ENCODE measurements around the gene CETN1.
A peak's percentile ranks its signal among the peaks of the same experiment; 100 is the strongest.

Gene CETN1

DNA sequence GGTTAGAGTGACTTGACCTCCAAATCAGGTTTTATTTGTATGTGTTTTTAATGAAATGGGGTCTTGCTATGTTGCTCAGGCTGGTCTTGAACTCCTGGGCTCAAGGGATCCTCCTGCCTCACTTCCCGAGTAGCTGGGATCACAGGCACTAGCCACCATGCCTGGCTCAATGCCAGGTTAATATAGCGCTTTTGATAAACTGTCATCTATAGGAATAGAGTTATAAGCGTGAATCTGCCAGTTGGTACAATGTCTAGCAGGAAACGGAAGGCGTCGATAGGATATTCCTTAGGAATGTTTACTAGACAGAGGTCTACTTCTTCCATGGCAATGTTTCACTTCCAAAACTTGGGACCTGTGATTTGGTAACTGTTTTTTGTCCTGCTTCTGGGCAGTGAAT, 42.1 kb downstream of the CETN1 start:
- no peak overlapping the region for H3K4me2 ChIP-seq
- H4K20me1 ChIP-seq (ENCODE audit: insufficient read depth): no peaks in the 10 kb centered on the region
- H3K27me3 ChIP-seq (ENCODE audit: insufficient read depth, low read depth): no peaks in the 10 kb centered on the region
- no peak overlapping the region for H3K4me3 ChIP-seq (IDR thresholded peaks at IDR 0.05; ENCODE audit: insufficient read depth, low read depth, low read length)
- H3K27ac ChIP-seq: no peak overlapping the region
- H3K36me3 ChIP-seq (ENCODE audit: insufficient read depth): no peaks in the 10 kb centered on the region
- no peak overlapping the region for H2AFZ ChIP-seq (ENCODE audit: low read depth)
- no peaks in the 10 kb centered on the region for H3K79me2 ChIP-seq (ENCODE audit: insufficient read depth, low read depth)
- TF ChIP-seq, protein P1, sequence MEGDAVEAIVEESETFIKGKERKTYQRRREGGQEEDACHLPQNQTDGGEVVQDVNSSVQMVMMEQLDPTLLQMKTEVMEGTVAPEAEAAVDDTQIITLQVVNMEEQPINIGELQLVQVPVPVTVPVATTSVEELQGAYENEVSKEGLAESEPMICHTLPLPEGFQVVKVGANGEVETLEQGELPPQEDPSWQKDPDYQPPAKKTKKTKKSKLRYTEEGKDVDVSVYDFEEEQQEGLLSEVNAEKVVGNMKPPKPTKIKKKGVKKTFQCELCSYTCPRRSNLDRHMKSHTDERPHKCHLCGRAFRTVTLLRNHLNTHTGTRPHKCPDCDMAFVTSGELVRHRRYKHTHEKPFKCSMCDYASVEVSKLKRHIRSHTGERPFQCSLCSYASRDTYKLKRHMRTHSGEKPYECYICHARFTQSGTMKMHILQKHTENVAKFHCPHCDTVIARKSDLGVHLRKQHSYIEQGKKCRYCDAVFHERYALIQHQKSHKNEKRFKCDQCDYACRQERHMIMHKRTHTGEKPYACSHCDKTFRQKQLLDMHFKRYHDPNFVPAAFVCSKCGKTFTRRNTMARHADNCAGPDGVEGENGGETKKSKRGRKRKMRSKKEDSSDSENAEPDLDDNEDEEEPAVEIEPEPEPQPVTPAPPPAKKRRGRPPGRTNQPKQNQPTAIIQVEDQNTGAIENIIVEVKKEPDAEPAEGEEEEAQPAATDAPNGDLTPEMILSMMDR (conservative IDR thresholded peaks at IDR 0.05; ENCODE audit: low read depth, low read length): no peak
- H3K9ac ChIP-seq: no peak overlapping the region
- H3K4me1 ChIP-seq (ENCODE audit: low read depth, poor library complexity, severe bottlenecking): peaks cover 6% of the 10 kb centered on the region

DNA sequence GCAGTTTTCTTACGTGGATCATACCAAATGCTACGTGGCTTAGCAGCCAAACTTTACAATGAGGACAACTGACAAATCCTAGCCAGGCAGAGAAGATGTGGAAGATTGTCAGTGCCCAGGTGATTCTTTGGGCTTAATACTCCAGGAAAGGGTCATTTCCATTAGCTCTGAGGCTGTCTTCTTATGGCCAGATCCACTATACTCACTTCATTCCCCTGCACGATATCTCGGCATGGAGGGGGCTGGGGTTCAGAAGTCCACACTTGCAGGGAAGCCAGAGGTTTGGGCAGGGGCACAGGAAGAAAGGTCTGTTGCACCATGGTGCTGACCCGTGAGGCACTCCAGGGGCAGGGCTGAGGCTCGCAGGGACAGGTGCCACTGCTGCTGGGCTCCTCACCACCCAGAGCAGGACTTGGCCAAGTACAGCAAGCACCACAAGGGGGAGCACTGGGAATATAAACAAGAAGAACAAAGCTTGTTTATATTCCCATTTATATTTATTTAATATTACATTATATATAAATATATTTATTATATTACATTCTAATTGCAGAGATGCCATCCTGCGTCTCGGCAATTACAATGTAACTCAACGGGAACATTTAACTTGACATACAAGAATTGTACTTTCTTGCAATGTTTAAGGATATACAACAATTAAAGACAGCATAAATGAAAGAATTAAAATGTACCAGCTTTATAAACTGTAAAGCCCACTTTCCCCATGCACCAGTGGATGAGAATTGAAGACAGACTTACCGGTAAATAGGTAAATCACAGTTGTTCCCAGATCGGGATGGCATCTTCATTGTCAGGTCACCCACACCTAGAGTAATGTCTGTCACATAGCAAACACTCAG, 43.8 kb downstream of the CETN1 start:
- no peaks in the 10 kb centered on the region for H3K27me3 ChIP-seq (ENCODE audit: insufficient read depth, low read depth)
- no peak overlapping the region for H3K4me3 ChIP-seq (IDR thresholded peaks at IDR 0.05; ENCODE audit: insufficient read depth, low read depth, low read length)
- H3K4me2 ChIP-seq: no peak overlapping the region
- H3K4me1 ChIP-seq (ENCODE audit: low read depth, poor library complexity, severe bottlenecking): peaks cover 6% of the 10 kb centered on the region
- H3K79me2 ChIP-seq (ENCODE audit: insufficient read depth, low read depth): no peaks in the 10 kb centered on the region
- no peak overlapping the region for H3K27ac ChIP-seq
- no peak overlapping the region for H3K9ac ChIP-seq
- TF ChIP-seq, protein P1 (conservative IDR thresholded peaks at IDR 0.05; ENCODE audit: low read depth, low read length): peak; percentile 60; the same call in 1 of the 2 replicates
- H3K36me3 ChIP-seq (ENCODE audit: insufficient read depth): no peaks in the 10 kb centered on the region
- no peaks in the 10 kb centered on the region for H4K20me1 ChIP-seq (ENCODE audit: insufficient read depth)
- H2AFZ ChIP-seq (ENCODE audit: low read depth): peak overlapping the region; percentile 33; the same call in 1 of the 2 replicates

DNA sequence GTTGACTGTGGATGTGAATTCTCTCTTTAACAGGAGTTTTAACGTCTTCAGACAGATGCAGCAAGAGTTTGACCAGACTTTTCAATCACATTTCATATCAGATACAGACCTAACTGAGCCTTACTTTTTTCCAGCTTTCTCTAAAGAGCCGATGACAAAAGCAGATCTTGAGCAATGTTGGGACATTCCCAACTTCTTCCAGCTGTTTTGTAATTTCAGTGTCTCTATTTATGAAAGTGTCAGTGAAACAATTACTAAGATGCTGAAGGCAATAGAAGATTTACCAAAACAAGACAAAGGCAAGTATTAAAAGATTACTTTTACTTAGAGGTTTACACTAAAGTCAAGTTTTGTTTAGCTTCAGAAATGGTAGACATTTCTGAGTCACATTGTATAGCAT, 47.1 kb downstream of the CETN1 start:
- H3K36me3 ChIP-seq (ENCODE audit: insufficient read depth): no peaks in the 10 kb centered on the region
- H3K79me2 ChIP-seq (ENCODE audit: insufficient read depth, low read depth): no peaks in the 10 kb centered on the region
- peaks cover 2% of the 10 kb centered on the region for H3K4me1 ChIP-seq (ENCODE audit: low read depth, poor library complexity, severe bottlenecking)
- no peak overlapping the region for H3K9ac ChIP-seq
- H2AFZ ChIP-seq (ENCODE audit: low read depth): no peak overlapping the region
- no peak overlapping the region for H3K4me3 ChIP-seq (IDR thresholded peaks at IDR 0.05; ENCODE audit: insufficient read depth, low read depth, low read length)
- H3K27me3 ChIP-seq (ENCODE audit: insufficient read depth, low read depth): no peaks in the 10 kb centered on the region
- TF ChIP-seq, protein P1 (conservative IDR thresholded peaks at IDR 0.05; ENCODE audit: low read depth, low read length): no peak
- no peak overlapping the region for H3K4me2 ChIP-seq
- H3K27ac ChIP-seq: no peak overlapping the region
- no peaks in the 10 kb centered on the region for H4K20me1 ChIP-seq (ENCODE audit: insufficient read depth)

DNA sequence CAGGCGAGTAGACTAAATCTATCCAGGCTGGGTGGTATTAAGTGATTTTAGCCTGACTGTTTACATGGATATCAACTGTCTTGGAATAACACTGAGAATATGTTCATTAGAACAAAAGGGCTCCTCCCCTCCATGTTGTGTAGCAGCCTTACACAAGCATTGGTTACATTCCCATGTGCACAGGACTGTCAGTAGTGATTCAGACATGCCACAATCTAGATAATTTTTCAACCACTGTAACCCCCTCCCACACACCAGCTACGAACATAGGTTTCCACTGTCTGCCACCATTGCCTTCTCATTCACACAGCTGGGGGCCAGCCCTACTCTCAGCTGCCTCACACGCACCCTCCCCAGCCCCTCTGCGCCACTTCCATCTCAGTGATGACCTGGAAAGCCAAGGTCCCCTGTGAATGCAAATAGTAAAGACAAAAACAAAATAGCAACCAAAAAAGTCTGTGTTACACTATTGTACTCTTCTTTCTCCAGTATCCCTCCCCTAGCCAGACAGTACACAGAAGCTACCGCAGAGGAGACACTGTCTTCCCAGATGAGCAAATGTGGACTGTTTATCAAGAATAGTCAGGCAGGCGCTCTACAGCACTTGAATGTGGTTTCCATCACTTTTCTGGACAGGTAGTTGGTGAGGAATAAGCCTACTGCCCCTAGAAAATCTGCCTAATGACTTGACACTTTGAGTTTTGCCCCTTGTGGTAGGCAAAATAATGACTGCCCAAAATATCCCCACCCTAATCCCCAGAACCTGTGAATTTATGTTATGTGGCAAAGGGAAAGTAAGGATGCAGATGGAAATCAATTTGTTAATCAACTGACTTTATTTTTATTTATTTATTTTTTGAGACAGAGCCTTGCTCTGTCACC, 49.3 kb downstream of the CETN1 start:
- no peak overlapping the region for H3K4me2 ChIP-seq
- no peak overlapping the region for H3K4me3 ChIP-seq (IDR thresholded peaks at IDR 0.05; ENCODE audit: insufficient read depth, low read depth, low read length)
- H3K36me3 ChIP-seq (ENCODE audit: insufficient read depth): no peaks in the 10 kb centered on the region
- H2AFZ ChIP-seq (ENCODE audit: low read depth): no peak overlapping the region
- H3K9ac ChIP-seq: no peak overlapping the region
- H3K27ac ChIP-seq: no peak overlapping the region
- no peaks in the 10 kb centered on the region for H3K27me3 ChIP-seq (ENCODE audit: insufficient read depth, low read depth)
- no peaks in the 10 kb centered on the region for H3K4me1 ChIP-seq (ENCODE audit: low read depth, poor library complexity, severe bottlenecking)
- no peaks in the 10 kb centered on the region for H3K79me2 ChIP-seq (ENCODE audit: insufficient read depth, low read depth)
- TF ChIP-seq, protein P1 (conservative IDR thresholded peaks at IDR 0.05; ENCODE audit: low read depth, low read length): peak; percentile 33; the same call in 1 of the 2 replicates
- no peaks in the 10 kb centered on the region for H4K20me1 ChIP-seq (ENCODE audit: insufficient read depth)

Data from KMS-11 (cell line).